GM21515 (cell line): ENCODE measurements around the gene LRTM2.

ENCODE experiments used
- ATAC-seq: cut with Tn5 transposase; IDR thresholded peaks from one replicate; pipeline ENCODE4 v1.9.1; 2021; ENCODE audit not compliant: unreplicated experiment

Gene LRTM2

DNA sequence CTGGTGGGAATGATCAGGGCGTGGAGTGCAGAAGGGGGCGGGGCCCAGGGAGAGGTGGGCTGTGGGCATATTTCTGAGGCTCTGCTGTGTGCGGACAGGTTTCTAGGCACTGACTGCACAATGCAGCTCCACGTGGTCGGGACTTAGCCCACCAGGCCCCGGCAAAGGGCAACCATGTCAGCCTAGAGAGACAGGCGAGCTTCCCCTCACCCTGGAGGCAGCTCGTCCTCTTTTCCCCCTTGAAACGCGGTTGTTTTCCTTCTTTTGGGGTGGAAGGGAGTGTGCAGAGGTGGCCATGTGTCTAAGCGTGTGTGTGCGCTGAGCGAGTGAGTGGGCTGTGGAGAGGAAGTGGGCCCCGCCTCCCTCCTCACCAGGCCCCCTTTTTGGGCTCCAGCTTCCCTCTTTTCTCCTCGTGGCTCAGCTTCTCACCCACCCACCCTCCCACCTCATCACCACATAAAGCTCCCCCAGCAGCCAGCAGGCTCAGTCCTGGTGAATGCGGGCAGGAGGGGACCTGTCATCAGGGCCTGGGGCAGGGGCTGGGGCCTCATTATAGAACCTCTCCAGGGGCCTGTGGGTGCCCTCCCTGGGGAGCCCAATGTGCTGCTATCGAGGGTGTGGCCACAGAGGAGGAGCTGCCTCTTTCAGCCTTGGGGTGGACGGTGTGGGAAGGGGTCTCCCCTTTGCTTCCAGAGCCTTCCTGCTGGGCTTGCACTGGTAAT, 22.0 kb downstream of the LRTM2 start:
- no peak for ATAC-seq

DNA sequence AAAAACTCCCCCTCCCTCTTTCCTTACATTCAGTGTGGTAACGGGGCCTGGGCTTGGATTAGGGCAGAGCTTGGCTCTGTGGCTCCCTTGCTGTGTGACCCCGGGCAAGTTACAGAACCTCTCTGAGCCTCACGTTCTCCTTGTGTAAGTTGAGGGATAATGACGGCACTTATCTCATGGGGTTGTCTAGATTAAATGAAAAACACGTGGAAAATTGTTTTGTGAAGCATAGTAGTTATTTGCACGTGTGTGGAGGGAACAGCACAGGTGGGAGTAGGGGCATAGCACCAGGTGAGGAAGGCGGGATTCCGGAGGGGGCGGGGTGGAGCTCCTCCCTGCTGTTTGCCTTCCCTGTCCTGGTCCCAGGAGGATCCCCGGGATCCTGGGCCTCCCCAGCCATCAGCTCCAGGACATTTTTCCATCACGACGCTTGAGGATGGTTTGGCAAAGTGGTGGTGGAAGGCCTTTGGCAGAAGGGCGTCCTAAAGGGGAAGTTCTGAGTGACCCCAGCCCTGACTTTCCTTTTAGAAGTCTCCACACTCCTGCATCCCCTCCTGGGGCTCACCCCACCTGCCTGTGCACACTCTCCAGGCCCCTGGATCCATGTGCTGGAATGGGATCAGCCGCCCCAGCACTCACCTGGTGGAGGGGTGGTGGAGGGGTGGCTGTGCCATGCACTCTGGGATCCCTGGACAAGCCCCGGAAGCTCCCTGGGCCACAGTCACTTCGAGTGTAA, 22.7 kb downstream of the LRTM2 start:
- ATAC-seq: no peak

DNA sequence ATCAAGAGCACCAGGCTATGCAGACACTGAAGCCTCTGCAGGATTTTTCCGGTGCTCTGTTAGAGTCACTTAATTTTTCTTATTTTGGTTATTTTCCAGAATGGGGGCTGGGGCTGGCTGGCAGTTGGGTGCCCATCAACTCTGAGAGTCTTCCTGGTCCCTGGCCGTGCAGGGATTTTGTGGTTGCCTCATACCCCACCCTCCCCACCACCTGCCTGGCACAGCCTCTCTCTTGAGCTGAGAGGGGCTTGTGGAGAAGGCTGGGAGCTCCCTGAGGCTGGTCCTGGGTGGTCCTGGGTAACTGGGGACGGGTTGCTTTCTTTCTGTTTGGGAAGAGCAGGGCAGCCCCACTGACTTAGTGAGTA, 23.3 kb downstream of the LRTM2 start:
- ATAC-seq: no peak

DNA sequence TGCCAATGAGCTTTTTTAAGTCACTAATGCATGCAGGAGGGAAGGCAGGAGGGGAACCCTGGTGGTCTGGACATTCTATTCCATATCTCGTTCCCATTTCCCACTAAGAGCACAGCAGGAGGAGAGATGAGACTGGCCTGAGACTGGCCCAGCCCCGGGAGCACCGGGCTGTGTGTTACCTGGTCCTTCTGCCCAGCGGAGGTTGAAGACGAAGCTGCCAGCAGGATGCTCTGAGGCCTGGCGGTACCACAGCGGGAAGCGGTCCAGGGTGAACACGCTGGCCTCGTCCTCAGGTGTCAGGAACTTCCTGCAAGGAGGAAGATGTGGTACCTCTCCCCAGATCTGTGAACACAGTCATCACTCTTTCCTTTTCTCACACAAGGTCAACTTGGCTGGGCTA, 23.9 kb downstream of the LRTM2 start:
- no peak for ATAC-seq

DNA sequence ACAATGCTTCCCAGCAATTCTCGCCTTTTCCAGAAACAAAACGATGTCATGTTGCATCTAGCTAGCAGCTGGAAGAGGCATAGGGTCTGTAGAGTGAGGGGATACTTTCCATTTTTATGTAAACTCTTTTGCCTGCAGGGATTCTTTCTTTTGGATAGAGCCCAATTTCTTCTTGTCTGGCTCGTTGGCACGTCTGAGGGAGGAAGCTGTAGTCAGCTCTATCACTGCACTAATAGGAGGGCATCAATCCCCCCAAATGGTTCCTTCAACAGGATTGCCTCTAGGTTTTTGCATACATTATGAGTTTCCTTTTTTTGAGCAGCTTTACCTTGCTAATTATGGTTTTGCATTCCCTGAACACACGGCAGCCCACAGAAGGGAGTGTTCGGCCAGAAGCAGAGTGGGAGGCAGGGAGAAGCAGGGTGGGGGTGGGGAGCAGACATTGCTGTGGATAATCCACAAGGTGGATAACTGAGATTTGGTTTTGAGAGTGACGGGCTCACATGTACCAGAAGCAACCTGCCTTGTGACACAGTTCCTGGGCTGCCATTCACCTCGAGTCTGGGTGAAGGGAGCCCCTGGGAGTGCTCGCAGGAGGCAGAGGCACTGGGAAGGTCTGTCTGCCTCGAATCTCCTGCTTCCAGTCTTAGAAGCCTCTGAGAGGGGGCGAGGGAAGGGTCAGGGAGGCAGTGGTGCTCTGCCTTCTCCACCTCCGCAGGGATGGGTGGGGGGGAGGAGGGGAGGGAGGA, 24.5 kb downstream of the LRTM2 start:
- ATAC-seq: no peak

DNA sequence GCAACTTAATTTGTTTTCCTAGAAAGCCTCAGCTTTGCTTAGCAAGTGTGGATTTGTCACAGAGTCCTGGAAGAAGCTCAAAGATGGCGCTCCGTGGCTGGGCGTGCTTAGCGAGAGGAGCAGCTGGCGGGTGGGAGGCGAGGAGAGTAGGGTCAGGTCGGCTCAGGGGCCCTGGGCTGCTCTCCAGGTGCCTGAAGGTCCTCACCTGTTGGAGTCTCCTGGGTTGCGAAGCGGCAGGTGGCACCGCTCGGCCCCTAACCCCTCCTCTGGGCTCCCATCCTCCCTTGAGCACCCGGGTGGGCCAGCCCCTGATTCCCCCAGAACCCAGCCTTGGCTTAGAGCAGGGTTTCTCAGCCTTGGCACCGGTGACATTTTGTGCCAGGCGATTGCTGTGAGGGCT, 25.1 kb downstream of the LRTM2 start:
- no peak for ATAC-seq

DNA sequence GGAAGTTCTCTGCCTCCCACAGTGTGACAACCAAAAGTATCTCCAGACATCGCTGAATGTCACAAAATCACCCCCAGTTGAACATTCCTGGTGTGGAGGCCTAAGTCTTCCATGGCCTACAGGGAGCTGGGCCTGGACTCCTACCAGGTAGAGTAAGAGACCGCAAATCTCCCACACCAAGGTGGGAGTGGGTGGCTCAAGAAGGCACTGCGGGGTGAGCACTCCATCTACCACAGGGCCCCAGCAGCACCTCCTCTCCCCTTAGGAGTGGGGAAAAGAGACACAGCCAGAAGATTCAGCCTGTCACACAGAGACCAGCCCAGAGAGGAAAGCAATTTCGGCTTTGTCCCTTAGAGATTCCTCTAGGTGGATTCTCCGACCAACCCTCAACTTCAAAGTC, 25.5 kb downstream of the LRTM2 start:
- no peak for ATAC-seq

DNA sequence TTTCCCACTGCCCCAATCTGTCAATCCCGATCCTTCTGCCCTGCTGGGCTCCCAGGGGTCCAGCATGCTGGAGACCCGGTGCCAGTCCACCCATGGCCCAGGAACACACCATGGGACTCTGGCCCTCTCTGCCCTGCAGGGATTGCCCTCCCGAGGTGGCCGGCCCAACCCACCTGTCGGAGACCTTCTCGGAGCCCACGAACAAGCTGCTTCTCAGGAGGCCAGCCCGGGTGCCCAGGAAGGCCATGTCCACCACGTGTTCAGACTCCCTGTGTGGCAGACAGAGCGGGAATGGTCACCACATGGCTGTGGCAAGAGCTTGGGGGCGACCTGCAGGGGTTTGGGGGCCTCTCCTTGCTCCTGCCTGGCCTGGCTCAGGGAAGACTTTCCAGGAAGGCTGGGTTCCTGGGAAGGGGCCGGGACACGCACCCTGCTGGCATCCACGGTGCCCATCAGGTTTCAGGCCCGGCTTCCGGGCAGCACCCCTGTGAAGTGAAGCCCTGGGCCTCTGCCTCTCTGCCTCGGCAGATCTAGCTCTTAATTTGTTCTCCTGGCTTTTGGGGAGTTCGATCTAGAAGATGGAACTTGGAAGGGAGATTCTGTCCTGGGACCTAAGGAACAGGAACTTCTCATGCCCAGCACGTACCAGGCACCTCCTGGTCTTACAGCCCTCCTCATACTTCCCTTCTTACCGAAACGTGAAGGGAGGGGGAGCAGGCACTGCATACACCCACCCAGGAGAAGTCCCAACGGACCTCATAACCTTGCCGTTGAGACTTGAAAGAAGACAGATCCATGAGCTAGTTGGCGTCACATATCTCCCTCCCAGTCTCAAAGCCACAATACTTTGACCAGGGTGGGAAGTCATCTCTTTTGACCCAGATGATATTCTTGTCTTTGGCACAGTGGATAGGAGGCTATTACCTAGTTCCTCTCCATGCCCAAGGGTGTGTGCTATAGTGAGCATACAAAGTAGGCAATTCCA, 26.3 kb downstream of the LRTM2 start:
- no peak for ATAC-seq

DNA sequence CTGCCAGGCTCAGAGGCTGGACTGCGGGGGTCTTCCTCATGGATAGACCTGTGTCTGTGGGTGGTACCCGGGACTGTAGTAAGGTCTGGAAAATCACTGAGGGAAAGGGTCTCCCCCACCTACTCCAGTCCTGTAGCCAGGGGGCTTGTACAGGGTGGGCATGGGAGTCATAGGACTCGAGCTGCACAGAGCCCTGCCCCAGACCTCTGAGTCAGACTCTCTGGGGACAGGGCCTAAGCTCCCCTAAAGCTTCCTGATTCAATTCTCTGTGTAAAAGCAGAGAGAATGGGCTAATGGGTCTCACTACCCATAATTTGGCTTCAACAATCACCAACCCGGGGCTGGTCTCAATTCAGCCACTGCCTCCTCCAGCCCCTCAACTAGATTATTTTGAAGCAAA, 27.0 kb downstream of the LRTM2 start:
- no peak for ATAC-seq

DNA sequence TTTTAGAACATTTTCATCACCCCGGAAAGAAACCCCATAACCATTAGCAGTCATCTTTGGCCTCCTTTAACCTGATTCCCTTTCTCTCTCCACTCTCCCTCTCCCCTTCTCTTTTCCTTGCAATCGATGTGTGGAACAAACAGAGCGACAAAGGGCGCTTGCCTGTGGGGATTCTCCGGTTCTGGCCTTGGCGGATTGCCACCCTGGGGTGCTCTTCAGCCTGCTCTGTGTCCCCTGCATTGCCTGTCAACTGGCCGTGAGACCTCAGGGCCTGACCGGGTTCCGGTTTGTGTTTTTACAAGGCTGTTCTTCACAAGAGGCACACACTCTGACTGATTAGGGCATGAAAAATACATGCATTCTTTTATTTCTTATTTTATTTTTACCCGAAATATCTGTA, 27.8 kb downstream of the LRTM2 start:
- ATAC-seq: no peak

DNA sequence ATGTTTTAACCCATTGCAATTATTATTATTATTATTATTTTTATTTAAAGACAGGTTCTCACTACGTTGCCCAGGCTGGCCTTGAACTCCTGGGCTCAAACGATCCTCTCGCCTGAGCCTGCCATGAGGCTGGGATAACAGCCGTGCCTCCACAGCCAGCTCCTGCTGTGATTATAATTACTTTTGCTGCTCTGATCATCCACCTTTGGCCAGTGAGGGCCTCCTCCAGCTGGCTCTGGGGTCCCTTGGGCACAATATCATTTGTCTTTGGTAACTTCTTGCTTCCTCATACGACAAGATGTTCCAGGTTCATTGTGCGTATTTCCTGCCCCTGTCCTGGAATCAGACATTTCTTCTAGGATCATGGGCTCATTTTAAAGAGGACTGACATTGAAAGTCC, 28.4 kb downstream of the LRTM2 start:
- no peak for ATAC-seq

DNA sequence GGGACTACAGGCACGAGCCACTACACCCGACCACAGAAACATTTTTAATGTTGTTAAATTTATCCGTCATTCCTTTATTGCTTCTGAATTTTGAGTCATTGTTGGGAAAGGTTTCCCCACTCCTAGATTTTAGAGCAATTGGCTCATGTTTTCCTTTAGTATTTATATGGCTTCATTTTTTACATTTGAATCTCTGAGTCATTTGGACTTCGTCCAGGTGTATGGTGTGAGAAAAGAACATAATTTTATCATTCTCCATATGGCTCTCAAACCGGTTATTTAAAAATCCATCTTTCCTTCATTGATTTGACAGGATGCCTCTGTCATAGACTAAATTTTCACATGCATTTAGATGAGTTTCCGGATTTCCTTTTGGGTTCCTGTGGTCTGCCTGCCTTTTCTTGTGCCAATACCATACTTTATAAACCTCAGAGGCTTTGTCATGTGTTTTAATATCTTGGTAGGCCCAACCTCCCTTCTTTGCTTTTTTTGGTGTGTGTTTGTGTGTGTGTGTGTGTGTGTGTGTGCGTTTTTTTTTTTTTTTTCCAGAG, 30.9 kb downstream of the LRTM2 start:
- ATAC-seq: no peak

DNA sequence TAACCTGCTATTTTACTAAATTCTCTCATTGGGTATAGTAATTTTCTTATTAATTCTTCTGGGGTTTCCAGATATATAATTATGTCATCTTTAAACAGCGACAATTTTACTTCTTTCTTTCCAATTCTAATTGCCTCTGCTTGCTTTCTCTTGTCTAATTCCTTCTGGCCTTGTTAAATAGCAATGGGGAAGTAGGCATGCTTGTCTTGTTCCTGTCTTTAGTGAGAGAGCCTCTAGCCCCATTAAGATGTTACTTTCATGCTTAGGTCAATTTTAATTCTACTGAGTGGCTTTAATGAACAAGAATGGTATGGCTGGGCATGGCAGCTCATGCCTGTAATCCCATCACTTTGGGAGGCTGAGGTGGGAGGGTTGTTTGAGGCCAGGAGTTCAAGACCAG, 31.7 kb downstream of the LRTM2 start:
- ATAC-seq: no peak

DNA sequence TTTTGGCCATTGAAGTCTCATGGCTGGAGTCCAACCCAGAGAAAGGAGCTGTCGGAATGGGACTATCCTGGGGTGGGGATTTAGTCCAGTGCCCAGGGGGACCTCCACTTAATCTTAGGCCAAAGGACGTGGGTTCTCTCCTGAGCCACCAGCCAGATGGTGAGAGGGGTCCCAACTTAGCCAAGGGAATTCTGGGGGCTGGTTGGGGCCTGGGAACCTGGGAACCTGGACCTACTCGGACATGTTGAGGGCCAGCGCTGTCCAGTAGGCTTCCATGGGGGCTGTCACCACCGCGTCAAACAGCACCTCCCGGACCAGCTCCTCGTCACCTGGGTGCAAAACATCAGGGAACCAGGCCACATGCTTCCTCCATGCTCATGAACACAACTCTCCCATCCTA, 33.4 kb downstream of the LRTM2 start:
- no peak for ATAC-seq

DNA sequence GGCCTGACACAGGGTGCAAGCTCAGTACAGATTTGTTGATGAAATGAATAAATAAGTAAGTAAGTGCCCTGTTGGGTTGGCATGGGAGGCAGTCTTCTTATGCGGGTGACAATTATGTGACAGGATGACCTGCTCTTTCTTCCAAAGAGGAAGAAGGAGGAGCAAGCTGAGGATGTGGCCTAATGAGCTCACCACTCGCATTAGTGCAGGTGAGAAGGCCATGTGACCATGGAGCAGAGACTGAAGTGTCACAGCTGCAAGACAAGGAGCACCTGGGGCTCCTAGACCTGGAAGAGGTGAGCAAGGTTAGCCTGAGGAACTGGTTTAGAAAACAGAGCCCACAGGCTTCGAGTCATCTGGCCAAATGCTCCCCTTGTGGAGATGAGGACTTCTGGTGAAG, 34.9 kb downstream of the LRTM2 start:
- ATAC-seq: no peak

DNA sequence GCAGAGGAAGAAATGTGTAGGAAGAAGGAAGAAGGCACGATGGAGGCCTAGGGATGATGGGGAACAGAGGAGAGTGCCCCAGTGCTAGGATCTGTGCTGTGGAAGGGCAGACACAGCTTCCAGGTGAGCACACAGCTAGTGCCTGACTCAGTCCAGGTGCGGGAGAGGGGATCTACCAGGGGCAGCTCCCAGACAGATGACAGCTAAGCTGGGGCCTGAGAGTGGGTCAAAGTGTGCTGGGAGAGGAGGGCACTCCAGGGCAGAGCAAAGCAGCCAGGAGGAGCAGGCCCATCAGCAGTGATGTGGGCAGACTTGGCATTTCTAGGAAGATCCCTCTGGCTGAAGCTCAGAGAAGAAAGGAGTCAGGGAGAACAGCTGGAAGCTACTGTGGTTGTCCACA, 36.7 kb downstream of the LRTM2 start:
- no peak for ATAC-seq

DNA sequence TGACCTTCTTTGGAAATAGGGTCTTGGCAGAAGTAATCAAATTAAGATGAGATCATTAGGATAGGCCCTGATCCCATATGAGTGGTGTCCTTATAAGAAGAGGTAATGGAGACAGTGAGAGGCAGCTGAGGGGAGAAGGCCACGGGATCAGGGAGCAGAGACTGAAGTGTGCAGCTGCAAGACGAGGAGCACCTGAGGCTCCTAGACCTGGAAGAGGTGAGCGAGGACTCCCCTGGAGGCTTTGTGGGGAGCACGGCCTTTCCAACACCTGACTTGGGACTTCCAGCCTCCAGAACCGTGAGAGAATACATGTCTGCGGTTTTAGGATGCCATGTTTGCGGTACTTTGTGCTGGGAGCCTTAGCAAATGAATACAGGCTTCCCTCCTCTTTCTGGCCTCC, 37.5 kb downstream of the LRTM2 start:
- ATAC-seq: no peak

DNA sequence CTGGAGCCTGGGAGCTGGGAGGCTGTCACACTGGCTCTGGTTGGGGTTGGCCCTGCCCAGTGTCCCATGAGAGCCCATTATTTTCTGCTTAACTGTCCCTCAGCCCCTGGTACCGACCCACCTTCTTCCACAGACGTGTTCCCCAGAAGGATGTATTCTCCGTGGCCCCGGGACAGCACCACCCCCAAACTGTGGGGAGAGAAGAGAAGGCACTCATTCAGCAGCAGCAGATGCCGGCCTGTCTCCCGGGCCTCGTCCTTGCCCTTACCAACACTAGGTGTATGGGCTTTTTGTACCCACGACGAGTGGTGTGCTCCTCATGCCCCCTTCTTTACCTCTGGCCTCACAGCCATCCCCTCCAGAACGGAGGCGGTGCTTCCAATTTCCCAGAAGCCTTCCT, 38.1 kb downstream of the LRTM2 start:
- no peak for ATAC-seq

DNA sequence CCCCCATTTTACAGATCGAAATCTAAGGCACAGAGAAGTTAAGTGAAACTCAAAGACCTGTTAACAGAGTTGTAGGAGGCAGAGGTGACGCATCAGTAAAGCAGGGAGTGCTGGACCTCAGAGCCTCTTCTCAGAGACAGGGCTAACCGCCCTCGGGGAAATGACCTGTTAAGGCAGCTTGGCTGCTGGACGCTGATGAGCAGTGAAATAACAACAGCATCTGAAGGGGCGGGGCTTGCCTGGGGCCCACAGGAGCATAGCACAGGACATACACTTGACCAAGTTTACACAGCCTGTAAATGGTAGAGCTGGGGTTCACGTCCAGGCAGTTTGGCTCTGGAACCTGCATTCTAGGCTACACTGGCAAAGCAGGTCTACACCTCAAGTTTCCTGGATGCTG, 39.3 kb downstream of the LRTM2 start:
- ATAC-seq: no peak

DNA sequence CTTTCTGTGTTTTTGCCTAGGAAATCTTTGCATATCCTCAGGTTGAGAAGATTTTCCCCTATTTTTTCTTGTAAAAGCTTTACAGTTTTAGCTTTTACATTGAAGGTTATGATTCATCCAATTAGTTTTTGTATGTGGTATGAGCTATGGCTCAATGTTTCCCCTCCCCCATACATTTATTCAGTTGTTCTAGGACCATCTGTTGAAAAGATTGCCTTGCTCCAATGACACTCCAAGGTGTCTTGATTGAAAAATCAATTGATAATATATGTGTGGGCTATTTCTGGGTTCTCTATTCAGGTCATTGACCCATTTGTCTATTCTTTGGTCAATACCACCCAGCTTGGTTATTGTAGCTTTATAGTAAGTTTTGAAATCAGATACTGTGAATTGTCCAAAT, 42.6 kb downstream of the LRTM2 start:
- ATAC-seq: no peak

DNA sequence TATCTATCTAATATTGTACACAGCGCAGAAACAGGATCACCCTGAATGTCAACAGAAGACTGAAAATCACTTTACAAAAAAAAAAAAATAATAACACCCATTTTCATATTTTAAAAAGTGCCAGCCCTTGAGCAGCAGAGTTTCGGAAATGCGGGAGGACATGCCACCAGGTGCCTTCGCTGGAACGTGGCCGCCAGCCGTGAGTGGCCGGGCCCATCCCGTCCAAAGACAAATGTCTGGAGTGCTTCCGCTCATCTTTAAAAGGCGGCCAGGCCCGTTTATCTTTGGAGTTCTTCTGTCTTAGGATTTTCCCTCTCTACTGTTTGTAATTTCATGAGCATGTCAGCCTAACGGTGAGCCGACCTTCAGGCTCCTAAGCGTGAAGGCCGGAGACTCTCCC, 43.5 kb downstream of the LRTM2 start:
- ATAC-seq: no peak
